ENCODE measurements around the gene ABTB2. TPM values are rescaled to one million over a fixed set of nuclear protein-coding genes. Genes with fewer than 3 reads are reported as not detected.

The ABTB2 gene
- total RNA-seq, 1 donor from 2014 or later, result 72.8 TPM

- TF ChIP-seq CTCF (IDR thresholded peaks at IDR 0.05; ENCODE audit: unreplicated experiment), result no peak
- no peak for DNase-seq (ENCODE audit: low spot score)
- peaks cover 3% of the 10 kb centered on the region for H3K36me3 Mint-ChIP-seq (ENCODE audit: low read depth, unreplicated experiment)
- peaks cover 2% of the 10 kb centered on the region for H3K27me3 Mint-ChIP-seq (ENCODE audit: unreplicated experiment)
- H3K4me3 Mint-ChIP-seq (ENCODE audit: unreplicated experiment), result no peak overlapping the region
- H3K9me3 Mint-ChIP-seq (ENCODE audit: unreplicated experiment), result no peaks in the 10 kb centered on the region
- peaks cover 2% of the 10 kb centered on the region for H3K4me1 Mint-ChIP-seq (ENCODE audit: unreplicated experiment)
- no peak overlapping the region for H3K27ac Mint-ChIP-seq (ENCODE audit: unreplicated experiment)
Measured at GRCh38 chr11:34316347-34317035, 41.3 kb downstream of the ABTB2 start.

GRCh38 chr11:34315394-34315793 lies 42.4 kb downstream of the ABTB2 start:
- H3K36me3 Mint-ChIP-seq (ENCODE audit: low read depth, unreplicated experiment), result peaks cover 3% of the 10 kb centered on the region
- TF ChIP-seq CTCF (IDR thresholded peaks at IDR 0.05; ENCODE audit: unreplicated experiment), result no peak
- peaks cover 2% of the 10 kb centered on the region for H3K27me3 Mint-ChIP-seq (ENCODE audit: unreplicated experiment)
- no peak overlapping the region for H3K27ac Mint-ChIP-seq (ENCODE audit: unreplicated experiment)
- no peaks in the 10 kb centered on the region for H3K9me3 Mint-ChIP-seq (ENCODE audit: unreplicated experiment)
- DNase-seq (ENCODE audit: low spot score), result no peak
- H3K4me3 Mint-ChIP-seq (ENCODE audit: unreplicated experiment), result no peak overlapping the region
- peaks cover 8% of the 10 kb centered on the region for H3K4me1 Mint-ChIP-seq (ENCODE audit: unreplicated experiment)

- H3K4me3 Mint-ChIP-seq (ENCODE audit: unreplicated experiment), result no peak overlapping the region
- peaks cover 13% of the 10 kb centered on the region for H3K4me1 Mint-ChIP-seq (ENCODE audit: unreplicated experiment)
- no peaks in the 10 kb centered on the region for H3K9me3 Mint-ChIP-seq (ENCODE audit: unreplicated experiment)
- peaks cover 3% of the 10 kb centered on the region for H3K36me3 Mint-ChIP-seq (ENCODE audit: low read depth, unreplicated experiment)
- no peak overlapping the region for H3K27ac Mint-ChIP-seq (ENCODE audit: unreplicated experiment)
- peaks cover 6% of the 10 kb centered on the region for H3K27me3 Mint-ChIP-seq (ENCODE audit: unreplicated experiment)
- no peak for TF ChIP-seq CTCF (IDR thresholded peaks at IDR 0.05; ENCODE audit: unreplicated experiment)
- no peak for DNase-seq (ENCODE audit: low spot score)
Measured at GRCh38 chr11:34314936-34315335, 42.9 kb downstream of the ABTB2 start.

GRCh38 chr11:34314176-34314575 lies 43.6 kb downstream of the ABTB2 start:
- no peaks in the 10 kb centered on the region for H3K9me3 Mint-ChIP-seq (ENCODE audit: unreplicated experiment)
- TF ChIP-seq CTCF (IDR thresholded peaks at IDR 0.05; ENCODE audit: unreplicated experiment), result no peak
- no peak overlapping the region for H3K27ac Mint-ChIP-seq (ENCODE audit: unreplicated experiment)
- H3K36me3 Mint-ChIP-seq (ENCODE audit: low read depth, unreplicated experiment), result peaks cover 6% of the 10 kb centered on the region
- H3K4me3 Mint-ChIP-seq (ENCODE audit: unreplicated experiment), result no peak overlapping the region
- DNase-seq (ENCODE audit: low spot score), result no peak
- peaks cover 7% of the 10 kb centered on the region for H3K27me3 Mint-ChIP-seq (ENCODE audit: unreplicated experiment)
- peaks cover 20% of the 10 kb centered on the region for H3K4me1 Mint-ChIP-seq (ENCODE audit: unreplicated experiment)

- Mint-ChIP-seq H3K9me3 (ENCODE audit: unreplicated experiment) (no peaks in the 10 kb centered on the region), H3K27ac (ENCODE audit: unreplicated experiment) (no peak overlapping the region), H3K4me1 (ENCODE audit: unreplicated experiment) (peaks cover 29% of the 10 kb centered on the region), H3K4me3 (ENCODE audit: unreplicated experiment) (no peak overlapping the region), H3K27me3 (ENCODE audit: unreplicated experiment) (peaks cover 7% of the 10 kb centered on the region), H3K36me3 (ENCODE audit: low read depth, unreplicated experiment) (peaks cover 9% of the 10 kb centered on the region)
- no peak for DNase-seq (ENCODE audit: low spot score)
- TF ChIP-seq CTCF (IDR thresholded peaks at IDR 0.05; ENCODE audit: unreplicated experiment), result no peak
Measured at GRCh38 chr11:34313099-34313517, 44.7 kb downstream of the ABTB2 start.
